Ishikawa (cell line): ENCODE data around the gene CHMP1A.

Experiments used
- CEBPB ChIP-seq: IDR thresholded peaks from 2 replicates; pipeline ENCODE4 v1.6.1; 2012
- EP300 ChIP-seq: IDR thresholded peaks from 2 replicates; pipeline ENCODE4 v1.6.1; 2012; ENCODE audit warnings: borderline replicate concordance
- RAD21 ChIP-seq: IDR thresholded peaks from 2 replicates; pipeline ENCODE4 v1.6.1; 2012; ENCODE audit warnings: low read depth
- TEAD4 ChIP-seq: IDR thresholded peaks from 2 replicates; pipeline ENCODE4 v1.6.1; 2012
- TF ChIP-seq, protein P1 (sequence below): IDR thresholded peaks from 2 replicates; pipeline ENCODE4 v1.6.1; 2012; ENCODE audit warnings: low read depth, mild to moderate bottlenecking
- TF ChIP-seq, protein P2 (sequence below): IDR thresholded peaks from 2 replicates; pipeline ENCODE4 v1.6.1; 2012
- TF ChIP-seq, protein P3 (sequence below): IDR thresholded peaks from 2 replicates; pipeline ENCODE4 v1.6.1; 2012

DNA sequence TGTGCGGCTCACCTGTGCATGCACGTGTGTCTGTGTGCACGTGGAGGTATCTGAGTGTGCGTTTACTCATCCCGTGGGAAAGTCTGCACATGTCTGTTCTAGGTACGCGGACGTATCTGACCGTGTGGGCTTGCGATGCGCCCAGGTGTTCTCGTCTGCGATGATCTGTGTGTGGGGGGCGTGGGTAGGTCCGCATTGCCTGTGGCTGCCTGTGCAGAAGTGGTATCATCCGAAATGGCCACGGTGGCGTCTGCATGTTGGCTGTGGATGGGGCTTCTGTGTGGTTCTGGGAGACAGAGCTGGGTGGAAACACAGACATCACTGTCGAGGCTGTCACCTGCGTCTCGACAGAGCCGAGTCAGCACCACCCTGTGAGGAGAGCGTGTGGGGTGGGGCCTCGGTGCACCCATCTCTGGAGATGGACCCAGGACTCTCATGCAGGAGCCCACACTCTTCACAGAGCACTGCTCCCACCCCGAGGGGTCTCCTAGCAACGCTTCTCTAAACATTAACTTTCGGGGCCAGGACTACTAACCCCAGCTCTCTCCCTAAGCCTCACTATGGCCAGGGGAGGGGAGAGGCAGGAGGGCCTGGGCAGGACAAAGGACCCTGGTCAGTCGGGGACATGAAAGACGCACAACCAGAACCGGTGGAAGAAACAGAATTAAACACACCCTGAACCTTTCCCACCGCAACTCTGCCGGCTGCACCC is 35.7 kb downstream of the CHMP1A start:
- TF ChIP-seq TEAD4: no peak
- TF ChIP-seq RAD21: no peak
- TF ChIP-seq, protein P1, sequence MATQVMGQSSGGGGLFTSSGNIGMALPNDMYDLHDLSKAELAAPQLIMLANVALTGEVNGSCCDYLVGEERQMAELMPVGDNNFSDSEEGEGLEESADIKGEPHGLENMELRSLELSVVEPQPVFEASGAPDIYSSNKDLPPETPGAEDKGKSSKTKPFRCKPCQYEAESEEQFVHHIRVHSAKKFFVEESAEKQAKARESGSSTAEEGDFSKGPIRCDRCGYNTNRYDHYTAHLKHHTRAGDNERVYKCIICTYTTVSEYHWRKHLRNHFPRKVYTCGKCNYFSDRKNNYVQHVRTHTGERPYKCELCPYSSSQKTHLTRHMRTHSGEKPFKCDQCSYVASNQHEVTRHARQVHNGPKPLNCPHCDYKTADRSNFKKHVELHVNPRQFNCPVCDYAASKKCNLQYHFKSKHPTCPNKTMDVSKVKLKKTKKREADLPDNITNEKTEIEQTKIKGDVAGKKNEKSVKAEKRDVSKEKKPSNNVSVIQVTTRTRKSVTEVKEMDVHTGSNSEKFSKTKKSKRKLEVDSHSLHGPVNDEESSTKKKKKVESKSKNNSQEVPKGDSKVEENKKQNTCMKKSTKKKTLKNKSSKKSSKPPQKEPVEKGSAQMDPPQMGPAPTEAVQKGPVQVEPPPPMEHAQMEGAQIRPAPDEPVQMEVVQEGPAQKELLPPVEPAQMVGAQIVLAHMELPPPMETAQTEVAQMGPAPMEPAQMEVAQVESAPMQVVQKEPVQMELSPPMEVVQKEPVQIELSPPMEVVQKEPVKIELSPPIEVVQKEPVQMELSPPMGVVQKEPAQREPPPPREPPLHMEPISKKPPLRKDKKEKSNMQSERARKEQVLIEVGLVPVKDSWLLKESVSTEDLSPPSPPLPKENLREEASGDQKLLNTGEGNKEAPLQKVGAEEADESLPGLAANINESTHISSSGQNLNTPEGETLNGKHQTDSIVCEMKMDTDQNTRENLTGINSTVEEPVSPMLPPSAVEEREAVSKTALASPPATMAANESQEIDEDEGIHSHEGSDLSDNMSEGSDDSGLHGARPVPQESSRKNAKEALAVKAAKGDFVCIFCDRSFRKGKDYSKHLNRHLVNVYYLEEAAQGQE: no peak
- TF ChIP-seq CEBPB: no peak
- TF ChIP-seq, protein P2, sequence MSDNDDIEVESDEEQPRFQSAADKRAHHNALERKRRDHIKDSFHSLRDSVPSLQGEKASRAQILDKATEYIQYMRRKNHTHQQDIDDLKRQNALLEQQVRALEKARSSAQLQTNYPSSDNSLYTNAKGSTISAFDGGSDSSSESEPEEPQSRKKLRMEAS: no peak
- TF ChIP-seq, protein P3, sequence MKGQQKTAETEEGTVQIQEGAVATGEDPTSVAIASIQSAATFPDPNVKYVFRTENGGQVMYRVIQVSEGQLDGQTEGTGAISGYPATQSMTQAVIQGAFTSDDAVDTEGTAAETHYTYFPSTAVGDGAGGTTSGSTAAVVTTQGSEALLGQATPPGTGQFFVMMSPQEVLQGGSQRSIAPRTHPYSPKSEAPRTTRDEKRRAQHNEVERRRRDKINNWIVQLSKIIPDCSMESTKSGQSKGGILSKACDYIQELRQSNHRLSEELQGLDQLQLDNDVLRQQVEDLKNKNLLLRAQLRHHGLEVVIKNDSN: no peak
- no peak for TF ChIP-seq EP300
